SU-DHL-6 (cell line): ENCODE results near the gene KMT5C.

Source experiments
- H2AFZ ChIP-seq: fragments of 200-600 bp; sonication (generic); 2 replicates; pipeline ENCODE4 v1.6.1; 2014; ENCODE audit warnings: low read depth, mild to moderate bottlenecking, moderate library complexity, mixed read lengths, antibody characterized with exemption, low read length; ENCODE audit not compliant: severe bottlenecking
- H3F3A ChIP-seq: fragments of 200-600 bp; shearing (Covaris generic); 2 replicates; pipeline ENCODE4 v1.6.0; 2016; ENCODE audit warnings: antibody characterized with exemption, mild to moderate bottlenecking; ENCODE audit not compliant: insufficient read depth
- H3K27ac ChIP-seq: fragments of 200-600 bp; sonication (generic); 2 replicates; pipeline ENCODE4 v1.5.1; 2016; ENCODE audit warnings: low read depth, mild to moderate bottlenecking, low read length, moderate library complexity, mixed read lengths
- H3K27me3 ChIP-seq: fragments of 200-600 bp; sonication (generic), shearing (Covaris generic); 2 replicates; pipeline ENCODE4 v1.6.0; 2014; ENCODE audit warnings: mild to moderate bottlenecking, low read length
- H3K36me3 ChIP-seq: fragments of 200-600 bp; sonication (generic); 2 replicates; pipeline ENCODE4 v1.6.1; 2014; ENCODE audit warnings: mild to moderate bottlenecking, low read length, mixed read lengths
- H3K4me2 ChIP-seq: fragments of 300-600, 200-600 bp; shearing (Covaris generic), sonication (generic); 2 replicates; pipeline ENCODE4 v1.6.0; 2014; ENCODE audit warnings: low read length, low read depth, mild to moderate bottlenecking; ENCODE audit not compliant: poor library complexity, severe bottlenecking
- H3K4me3 ChIP-seq: fragments of 200-600 bp; sonication (generic); 2 replicates; pipeline ENCODE4 v1.5.1; 2014; ENCODE audit warnings: antibody characterized with exemption, low read length, mild to moderate bottlenecking, mixed read lengths; ENCODE audit not compliant: insufficient read depth, poor library complexity, severe bottlenecking
- H3K79me2 ChIP-seq: fragments of 200-600 bp; sonication (generic); 2 replicates; pipeline ENCODE4 v1.6.1; 2014; ENCODE audit warnings: mild to moderate bottlenecking, low read length, moderate library complexity; ENCODE audit not compliant: insufficient read depth
- H3K9ac ChIP-seq: fragments of 200-600 bp; sonication (generic); 2 replicates; pipeline ENCODE4 v1.7.0; 2014; ENCODE audit warnings: mild to moderate bottlenecking, low read length
- H3K9me2 ChIP-seq: fragments of 200-600 bp; sonication (generic); replicated peaks from 2 replicates; pipeline ENCODE4 v1.6.1; 2014; ENCODE audit warnings: low read length; ENCODE audit not compliant: insufficient read depth
- H3K9me3 ChIP-seq: fragments of 200-600 bp; sonication (generic); 2 replicates; pipeline ENCODE4 v1.6.1; 2014; ENCODE audit warnings: low read length, mixed read lengths; ENCODE audit not compliant: insufficient read depth
- H4K20me1 ChIP-seq: fragments of 200-600 bp; sonication (generic); 2 replicates; pipeline ENCODE4 v1.6.1; 2014; ENCODE audit warnings: low read depth, mild to moderate bottlenecking, antibody characterized with exemption, low read length, moderate library complexity, mixed read lengths
- EZH2phosphoT487 ChIP-seq: fragments of 200-600 bp; sonication (generic), shearing (Covaris generic); conservative IDR thresholded peaks from 2 replicates; pipeline ENCODE4 v1.6.1; 2018; ENCODE audit warnings: mild to moderate bottlenecking, antibody characterized with exemption, low read length, moderate library complexity, mixed read lengths
- TF ChIP-seq, protein P1 (sequence below): fragments of 200-600 bp; sonication (generic); IDR thresholded peaks from one replicate; pipeline ENCODE4 v1.5.1; 2017; ENCODE audit warnings: antibody characterized with exemption, mild to moderate bottlenecking, low read length, moderate library complexity; ENCODE audit not compliant: insufficient read depth, poor library complexity, severe bottlenecking

The KMT5C gene

DNA sequence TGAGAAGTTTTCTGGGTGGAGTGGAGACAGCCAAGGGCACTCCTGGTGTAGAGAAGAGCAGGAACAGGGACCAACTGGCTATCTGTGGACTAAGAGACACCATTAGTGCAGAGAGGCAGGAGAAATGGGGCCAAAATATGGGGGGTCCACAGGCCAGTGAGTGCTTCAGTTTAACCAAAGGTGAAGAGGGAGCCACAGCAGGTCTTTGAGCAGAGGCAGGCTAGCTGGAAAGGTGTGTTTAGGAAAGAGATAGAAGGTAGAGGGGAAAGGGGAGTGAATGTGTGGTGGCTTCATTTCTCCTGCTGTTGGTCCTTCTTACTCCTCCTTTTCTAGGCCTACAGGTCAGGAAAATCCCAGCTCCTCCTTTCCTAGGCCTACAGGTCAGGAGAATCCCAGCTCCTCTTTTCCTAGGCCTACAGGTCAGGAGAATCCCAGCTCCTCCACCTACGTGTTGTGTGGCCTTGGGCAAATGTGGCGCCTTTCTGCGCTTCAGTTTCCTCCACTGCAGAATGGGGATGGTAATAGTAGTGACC is 42.9 kb downstream of the KMT5C start:
- Histone ChIP-seq H3K27ac (no peak overlapping the region), H3K4me3 (no peak overlapping the region), H3K9me3 (no peaks in the 10 kb centered on the region), H4K20me1 (peaks cover 12% of the 10 kb centered on the region), H3F3A (peaks cover 27% of the 10 kb centered on the region), H3K9ac (peak overlapping the region; percentile 98; the same call in 1 of the 2 replicates), H3K36me3 (peaks cover 17% of the 10 kb centered on the region), H3K79me2 (peaks cover 18% of the 10 kb centered on the region), H2AFZ (no peak overlapping the region), H3K4me2 (peak overlapping the region; percentile 67), H3K9me2 (no peaks in the 10 kb centered on the region), H3K27me3 (no peaks in the 10 kb centered on the region)
- no peak for TF ChIP-seq EZH2phosphoT487
- TF ChIP-seq, protein P1, sequence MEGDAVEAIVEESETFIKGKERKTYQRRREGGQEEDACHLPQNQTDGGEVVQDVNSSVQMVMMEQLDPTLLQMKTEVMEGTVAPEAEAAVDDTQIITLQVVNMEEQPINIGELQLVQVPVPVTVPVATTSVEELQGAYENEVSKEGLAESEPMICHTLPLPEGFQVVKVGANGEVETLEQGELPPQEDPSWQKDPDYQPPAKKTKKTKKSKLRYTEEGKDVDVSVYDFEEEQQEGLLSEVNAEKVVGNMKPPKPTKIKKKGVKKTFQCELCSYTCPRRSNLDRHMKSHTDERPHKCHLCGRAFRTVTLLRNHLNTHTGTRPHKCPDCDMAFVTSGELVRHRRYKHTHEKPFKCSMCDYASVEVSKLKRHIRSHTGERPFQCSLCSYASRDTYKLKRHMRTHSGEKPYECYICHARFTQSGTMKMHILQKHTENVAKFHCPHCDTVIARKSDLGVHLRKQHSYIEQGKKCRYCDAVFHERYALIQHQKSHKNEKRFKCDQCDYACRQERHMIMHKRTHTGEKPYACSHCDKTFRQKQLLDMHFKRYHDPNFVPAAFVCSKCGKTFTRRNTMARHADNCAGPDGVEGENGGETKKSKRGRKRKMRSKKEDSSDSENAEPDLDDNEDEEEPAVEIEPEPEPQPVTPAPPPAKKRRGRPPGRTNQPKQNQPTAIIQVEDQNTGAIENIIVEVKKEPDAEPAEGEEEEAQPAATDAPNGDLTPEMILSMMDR: no peak

DNA sequence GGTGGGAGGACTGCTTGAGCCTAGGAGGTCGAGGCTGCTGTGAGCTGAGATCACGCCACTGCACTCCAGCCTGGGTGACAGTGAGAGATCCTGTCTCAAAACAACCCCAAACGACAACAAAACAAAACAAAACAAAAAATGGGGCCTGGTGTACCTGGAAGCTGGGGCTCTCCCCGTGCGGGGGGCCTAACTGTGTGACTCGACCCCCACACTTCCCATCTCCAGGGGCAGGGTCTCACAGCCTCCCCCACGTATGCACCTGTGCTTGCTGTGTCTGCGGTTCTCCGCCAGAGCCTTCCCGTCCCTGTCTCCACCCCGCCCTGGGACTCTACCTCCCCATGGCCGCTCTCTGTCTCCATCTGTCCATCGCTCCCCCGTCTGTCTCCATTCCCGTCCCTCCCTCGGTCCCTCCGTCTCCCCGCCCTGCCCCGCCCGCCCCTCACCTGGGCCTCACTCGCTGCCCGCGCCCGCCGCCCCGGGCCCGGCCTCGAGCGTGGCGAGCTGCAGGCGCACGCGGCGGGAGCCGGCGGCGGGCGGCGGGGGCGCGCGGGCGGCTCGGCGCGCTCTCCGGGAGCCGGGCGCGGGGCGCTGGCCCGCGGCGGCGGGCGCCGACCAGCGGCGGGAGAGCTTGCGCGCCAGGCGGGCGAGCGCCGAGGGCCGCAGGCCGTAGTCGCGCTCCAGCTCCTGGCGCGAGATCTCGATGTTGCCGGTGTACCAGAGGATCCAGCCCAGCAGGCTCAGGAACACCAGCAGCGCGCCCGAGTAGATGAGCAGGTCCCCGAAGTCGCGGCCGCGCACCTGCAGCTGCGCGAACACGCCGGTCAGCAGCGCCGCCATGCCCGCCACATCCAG is 43.8 kb downstream of the KMT5C start:
- no peaks in the 10 kb centered on the region for H3K9me3 ChIP-seq
- peak overlapping the region; percentile 38 for H2AFZ ChIP-seq
- H3K9me2 ChIP-seq: no peaks in the 10 kb centered on the region
- H3F3A ChIP-seq: peaks cover 27% of the 10 kb centered on the region
- H4K20me1 ChIP-seq: peaks cover 20% of the 10 kb centered on the region
- peaks cover 21% of the 10 kb centered on the region for H3K79me2 ChIP-seq
- peak overlapping the region; percentile 82 for H3K4me2 ChIP-seq
- H3K27ac ChIP-seq: peak overlapping the region; percentile 85
- H3K27me3 ChIP-seq: no peaks in the 10 kb centered on the region
- H3K9ac ChIP-seq: peak overlapping the region; percentile 98
- H3K36me3 ChIP-seq: peaks cover 26% of the 10 kb centered on the region
- no peak for TF ChIP-seq EZH2phosphoT487
- TF ChIP-seq, protein P1: no peak
- peak overlapping the region; percentile 56 for H3K4me3 ChIP-seq

DNA sequence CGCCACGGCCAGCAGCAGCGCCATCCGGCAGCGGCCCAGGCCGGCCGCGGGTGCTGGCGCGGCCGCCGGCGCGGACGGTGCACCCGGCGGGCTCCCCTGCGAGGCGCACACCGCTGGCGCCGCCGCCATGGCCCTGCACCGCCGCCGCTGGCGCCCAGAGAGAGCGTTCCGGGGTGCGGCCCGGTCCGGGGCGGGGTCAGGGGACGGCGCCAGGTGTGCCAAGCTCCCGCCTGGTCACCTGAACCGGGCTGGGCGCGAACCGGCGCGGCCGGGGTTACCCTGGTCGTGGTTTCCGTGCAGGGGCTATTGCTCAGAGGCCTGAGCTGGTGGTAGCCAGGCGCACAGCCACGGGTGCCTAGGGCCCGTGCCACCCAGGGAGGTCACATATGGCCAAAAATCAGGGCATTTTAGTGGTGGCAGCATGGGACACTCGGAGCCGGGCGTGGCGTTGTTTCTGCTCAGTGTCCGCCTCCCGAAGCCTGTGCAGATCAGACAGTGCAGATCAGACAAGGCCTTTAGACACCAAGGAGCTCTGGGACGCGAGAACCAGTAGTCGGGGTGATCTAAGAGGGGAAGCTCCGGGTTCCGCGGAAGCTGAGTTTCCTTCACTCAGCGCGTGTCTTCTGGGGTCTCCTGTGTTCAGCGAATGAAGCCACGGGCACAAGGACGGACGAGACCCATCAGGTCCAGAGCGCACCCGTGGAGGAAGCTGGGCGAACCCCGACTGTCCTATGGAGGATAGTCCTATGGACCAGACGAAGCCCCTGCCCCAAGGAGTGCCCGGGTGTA is 44.6 kb downstream of the KMT5C start, which contains the start of gene TMEM238:
Gene TMEM238, minus strand, starts transcription at position 162 of the 789 bp plus-strand sequence. Its CDS starts 33 bp downstream, at position 129.
- peak within 1 kb of the TSS; percentile 82 for H2AFZ ChIP-seq
- peak within 1 kb of the TSS; percentile 98 for H3K9ac ChIP-seq
- H3K4me3 ChIP-seq: peak within 1 kb of the TSS; percentile 56
- peaks cover 31% of the 10 kb centered on the region for H3K36me3 ChIP-seq
- no peaks in the 10 kb centered on the region for H3K27me3 ChIP-seq
- no peaks in the 10 kb centered on the region for H3K9me2 ChIP-seq
- H3K9me3 ChIP-seq: no peaks in the 10 kb centered on the region
- H3K79me2 ChIP-seq: peaks cover 21% of the 10 kb centered on the region
- peak within 1 kb of the TSS; percentile 82 for H3K4me2 ChIP-seq
- peaks cover 27% of the 10 kb centered on the region for H3F3A ChIP-seq
- peak within 1 kb of the TSS; percentile 85 for H3K27ac ChIP-seq
- TF ChIP-seq, protein P1: no peak
- no peak for TF ChIP-seq EZH2phosphoT487
- peaks cover 26% of the 10 kb centered on the region for H4K20me1 ChIP-seq
